Measurements from ENCODE around the gene BICDL1. TPM values are rescaled to one million over a fixed set of nuclear protein-coding genes. Genes with fewer than 3 reads are reported as not detected.

BICDL1 gene
- polyA plus RNA-seq, 1 experiment: 0.02 TPM

- no peak for TF ChIP-seq CTCF (IDR thresholded peaks at IDR 0.05; ENCODE audit: insufficient read depth, low read depth, low read length)
- no peak for DNase-seq (ENCODE audit: low read depth)
- CTCF ChIA-PET: no interaction called here
- Histone ChIP-seq H3K4me3 (ENCODE audit: low read depth, low read length) (no peak overlapping the region), H3K27me3 (ENCODE audit: control insufficient read depth, insufficient read depth, low read length) (no peaks in the 10 kb centered on the region), H3K36me3 (ENCODE audit: control insufficient read depth, insufficient read depth, low read length) (peaks cover 11% of the 10 kb centered on the region)
- POLR2A ChIA-PET: no interaction called here
Observed at GRCh38 chr12:120090626-120091295, 101.7 kb downstream of the BICDL1 start.

- no peak for DNase-seq (ENCODE audit: low read depth)
- no peak overlapping the region for H3K4me3 ChIP-seq (ENCODE audit: low read depth, low read length)
- H3K27me3 ChIP-seq (ENCODE audit: control insufficient read depth, insufficient read depth, low read length): no peaks in the 10 kb centered on the region
- TF ChIP-seq CTCF (IDR thresholded peaks at IDR 0.05; ENCODE audit: insufficient read depth, low read depth, low read length): no peak
- ChIA-PET POLR2A (no interaction called here), CTCF (no interaction called here)
- peaks cover 14% of the 10 kb centered on the region for H3K36me3 ChIP-seq (ENCODE audit: control insufficient read depth, insufficient read depth, low read length)
Observed at GRCh38 chr12:120091371-120092090, 102.5 kb downstream of the BICDL1 start.

- CTCF ChIA-PET: no interaction called here
- no peaks in the 10 kb centered on the region for H3K27me3 ChIP-seq (ENCODE audit: control insufficient read depth, insufficient read depth, low read length)
- no peak overlapping the region for H3K4me3 ChIP-seq (ENCODE audit: low read depth, low read length)
- POLR2A ChIA-PET: no interaction called here
- no peak for TF ChIP-seq CTCF (IDR thresholded peaks at IDR 0.05; ENCODE audit: insufficient read depth, low read depth, low read length)
- DNase-seq (ENCODE audit: low read depth): no peak
- H3K36me3 ChIP-seq (ENCODE audit: control insufficient read depth, insufficient read depth, low read length): peaks cover 19% of the 10 kb centered on the region
Observed at GRCh38 chr12:120092551-120093335, 103.7 kb downstream of the BICDL1 start.

GRCh38 chr12:120093336-120093591, 104.2 kb downstream of the BICDL1 start:
- Histone ChIP-seq H3K36me3 (ENCODE audit: control insufficient read depth, insufficient read depth, low read length) (peaks cover 22% of the 10 kb centered on the region), H3K27me3 (ENCODE audit: control insufficient read depth, insufficient read depth, low read length) (no peaks in the 10 kb centered on the region), H3K4me3 (ENCODE audit: low read depth, low read length) (no peak overlapping the region)
- no peak for DNase-seq (ENCODE audit: low read depth)
- TF ChIP-seq CTCF (IDR thresholded peaks at IDR 0.05; ENCODE audit: insufficient read depth, low read depth, low read length): no peak
- CTCF ChIA-PET: no interaction called here
- POLR2A ChIA-PET: no interaction called here

GRCh38 chr12:120093592-120094355, 104.7 kb downstream of the BICDL1 start:
- Histone ChIP-seq H3K36me3 (ENCODE audit: control insufficient read depth, insufficient read depth, low read length) (peaks cover 26% of the 10 kb centered on the region), H3K27me3 (ENCODE audit: control insufficient read depth, insufficient read depth, low read length) (no peaks in the 10 kb centered on the region), H3K4me3 (ENCODE audit: low read depth, low read length) (no peak overlapping the region)
- CTCF ChIA-PET: no interaction called here
- no peak for TF ChIP-seq CTCF (IDR thresholded peaks at IDR 0.05; ENCODE audit: insufficient read depth, low read depth, low read length)
- POLR2A ChIA-PET: no interaction called here
- no peak for DNase-seq (ENCODE audit: low read depth)
